Stimulated activated CD8-positive, alpha-beta memory T cell treated with anti-CD3 and anti-CD28 coated beads, Interleukin-15, amount 100 ng/mL, for 1 hour (primary cell): Measurements from ENCODE around the gene MYOZ1.
"Not testable (repeated sequence)": the region's sequence is repeated elsewhere in the genome, so short reads cannot be mapped to it uniquely, and the experiment has no call there.

Experiments used
- DNase-seq: peaks from one replicate; pipeline ENCODE4 v3.0.0-alpha.2; 2020; ENCODE audit warnings: low read depth

MYOZ1 gene

GRCh38 chr10:73641328-73642060 is at the start of gene MYOZ1:
Gene MYOZ1 (minus strand): TSS chr10:73641474. CDS start chr10:73640017, 1,457 bp downstream.
- DNase-seq: no peak

- not testable (repeated sequence) for DNase-seq
Measured at GRCh38 chr10:73690755-73691154, 49.5 kb upstream of the MYOZ1 start.

GRCh38 chr10:73689596-73689995 is 48.3 kb upstream of the MYOZ1 start:
- DNase-seq: not testable (repeated sequence)

GRCh38 chr10:73687641-73688040 is 46.4 kb upstream of the MYOZ1 start:
- not testable (repeated sequence) for DNase-seq

GRCh38 chr10:73674546-73674945 is 33.3 kb upstream of the MYOZ1 start:
- not testable (repeated sequence) for DNase-seq

GRCh38 chr10:73668378-73668777 is 27.1 kb upstream of the MYOZ1 start:
- not testable (repeated sequence) for DNase-seq

GRCh38 chr10:73666153-73666809 is 25.0 kb upstream of the MYOZ1 start:
- DNase-seq: not testable (repeated sequence)

GRCh38 chr10:73665581-73665980 is 24.3 kb upstream of the MYOZ1 start:
- DNase-seq: not testable (repeated sequence)

GRCh38 chr10:73664156-73665040 is 23.1 kb upstream of the MYOZ1 start:
- DNase-seq: not testable (repeated sequence)

- DNase-seq: not testable (repeated sequence)
Measured at GRCh38 chr10:73663621-73664020, 22.3 kb upstream of the MYOZ1 start.

- not testable (repeated sequence) for DNase-seq
Measured at GRCh38 chr10:73662705-73663104, 21.4 kb upstream of the MYOZ1 start.

GRCh38 chr10:73655990-73656298 is 14.7 kb upstream of the MYOZ1 start, which contains the start of gene SYNPO2L:
Gene SYNPO2L (minus strand): TSS chr10:73656029. CDS start chr10:73655922, 107 bp downstream.
- no peak for DNase-seq

- no peak for DNase-seq
Measured at GRCh38 chr10:73655257-73655989, 14.1 kb upstream of the MYOZ1 start.

- no peak for DNase-seq
Measured at GRCh38 chr10:73653701-73654100, 12.4 kb upstream of the MYOZ1 start.

GRCh38 chr10:73653195-73653594 is 11.9 kb upstream of the MYOZ1 start:
- DNase-seq: no peak

- no peak for DNase-seq
Measured at GRCh38 chr10:73650537-73651331, 9.5 kb upstream of the MYOZ1 start.

- DNase-seq: no peak
Measured at GRCh38 chr10:73649876-73650536, 8.7 kb upstream of the MYOZ1 start.

- no peak for DNase-seq
Measured at GRCh38 chr10:73648975-73649829, 7.9 kb upstream of the MYOZ1 start.

- DNase-seq: no peak
Measured at GRCh38 chr10:73647875-73648651, 6.8 kb upstream of the MYOZ1 start.
